NB4 (cell line): Measurements from ENCODE around the gene LRP1B.

Experiments
- DNase-seq: peaks from one replicate; pipeline ENCODE4 v3.0.0; 2010; ENCODE audit warnings: low read depth
- H3K4me3 ChIP-seq: one replicate; pipeline ENCODE4 v1.5.1; 2011; ENCODE audit warnings: mild to moderate bottlenecking, low read depth, low read length, moderate library complexity
- CTCF ChIP-seq: IDR thresholded peaks from one replicate; pipeline ENCODE4 v1.5.1; 2012; ENCODE audit warnings: low read depth, low read length
- MAX ChIP-seq: IDR thresholded peaks from 2 replicates; pipeline ENCODE4 v1.6.1; 2011; ENCODE audit warnings: low read depth, low read length
- MYC ChIP-seq: IDR thresholded peaks from 2 replicates; pipeline ENCODE4 v1.6.1; 2011; ENCODE audit warnings: low read depth, low read length
- POLR2A ChIP-seq: IDR thresholded peaks from 2 replicates; pipeline ENCODE4 v1.6.1; 2011; ENCODE audit warnings: mild to moderate bottlenecking; ENCODE audit not compliant: insufficient read length; ENCODE audit errors: extremely low read depth

The LRP1B gene

GRCh38 chr2:140580532-140581151 is 1550.2 kb downstream of the LRP1B start:
- no peak for DNase-seq
- TF ChIP-seq CTCF (no peak), POLR2A (no peak), MYC (no peak), MAX (no peak)
- no peak overlapping the region for H3K4me3 ChIP-seq

- TF ChIP-seq MYC (no peak), MAX (no peak), CTCF (no peak), POLR2A (no peak)
- H3K4me3 ChIP-seq: no peak overlapping the region
- DNase-seq: no peak
Measured at GRCh38 chr2:140577453-140577852, 1553.4 kb downstream of the LRP1B start.

DNA sequence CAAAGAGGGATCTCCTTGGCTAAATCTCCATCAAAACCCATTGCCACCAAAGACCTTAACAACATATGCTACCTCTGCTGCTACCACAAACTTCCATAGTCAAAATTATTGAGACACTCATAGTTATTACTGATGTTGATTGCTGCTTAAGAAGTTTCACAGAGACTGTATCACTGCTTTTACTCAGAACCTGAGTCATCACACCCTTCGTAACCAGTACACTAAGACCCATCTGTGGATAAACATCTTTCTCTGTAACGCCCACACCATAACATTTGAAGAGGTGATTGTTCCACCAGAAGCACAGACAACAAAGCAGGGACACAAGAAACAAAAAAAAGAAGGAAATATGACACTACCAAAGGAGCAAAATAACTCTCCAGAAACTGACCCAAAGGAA is 1563.1 kb downstream of the LRP1B start:
- TF ChIP-seq CTCF (no peak), MAX (no peak), POLR2A (no peak), MYC (no peak)
- no peak for DNase-seq
- no peak overlapping the region for H3K4me3 ChIP-seq

GRCh38 chr2:140565756-140566155 is 1565.1 kb downstream of the LRP1B start:
- TF ChIP-seq CTCF (no peak), MYC (no peak), MAX (no peak), POLR2A (no peak)
- no peak overlapping the region for H3K4me3 ChIP-seq
- DNase-seq: no peak

DNA sequence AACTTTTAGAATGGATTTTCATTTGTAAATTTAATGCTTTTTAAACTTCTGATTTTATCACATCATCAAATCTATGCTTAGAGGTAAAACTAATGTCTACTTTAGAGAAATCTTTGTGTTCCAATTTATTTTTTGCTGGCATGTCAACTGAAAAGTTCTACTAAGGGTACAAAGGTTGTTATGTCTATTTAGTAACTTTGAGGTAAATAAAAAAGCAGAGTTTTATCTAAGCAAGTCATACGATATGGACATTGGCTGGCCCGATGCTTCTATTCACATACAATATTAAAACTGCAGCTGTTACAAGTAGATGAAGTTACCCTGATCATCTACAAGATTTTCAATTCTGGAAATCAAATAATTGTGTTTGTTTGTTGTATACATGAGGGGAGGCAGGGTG is 1575.1 kb downstream of the LRP1B start:
- TF ChIP-seq MAX (no peak), MYC (no peak), CTCF (no peak), POLR2A (no peak)
- DNase-seq: no peak
- H3K4me3 ChIP-seq: no peak overlapping the region

GRCh38 chr2:140552634-140553033 is 1578.2 kb downstream of the LRP1B start:
- TF ChIP-seq MYC: no peak
- no peak for DNase-seq
- no peak overlapping the region for H3K4me3 ChIP-seq
